Activated T-helper 1 cell treated with anti-CD3 and anti-CD28 coated beads, Interleukin-12 subunit alpha, Interleukin-12 subunit beta, Interleukin-2, Interleukin-4 antibody, amounts not matched to agents 30 ng/mL and 10 ng/mL and 1 ng/mL, durations not matched to agents 14 hours and 24 hours and 36 hours (primary cell): ENCODE measurements around the gene CLK2. TPM values are rescaled to one million over a fixed set of nuclear protein-coding genes. Genes with fewer than 3 reads are reported as not detected.

Experiments
- DNase-seq: peaks from one replicate; pipeline ENCODE4 v3.0.0; 2021; ENCODE audit warnings: low spot score
- H3K27ac Mint-ChIP-seq: one replicate; pipeline ENCODE4 v1.8.0; 2021; ENCODE audit warnings: mild to moderate bottlenecking, mixed read lengths
- H3K27me3 Mint-ChIP-seq: one replicate; pipeline ENCODE4 v1.8.0; 2022; ENCODE audit warnings: mild to moderate bottlenecking, moderate library complexity, mixed read lengths; ENCODE audit not compliant: insufficient read depth
- H3K36me3 Mint-ChIP-seq: one replicate; pipeline ENCODE4 v1.8.0; 2021; ENCODE audit warnings: low read depth, mixed read lengths
- H3K4me1 Mint-ChIP-seq: one replicate; pipeline ENCODE4 v1.8.0; 2021; ENCODE audit warnings: low read depth, mixed read lengths
- H3K4me3 Mint-ChIP-seq: one replicate; pipeline ENCODE4 v1.8.0; 2021; ENCODE audit warnings: mild to moderate bottlenecking, moderate library complexity, mixed read lengths
- H3K9me3 Mint-ChIP-seq: one replicate; pipeline ENCODE4 v1.8.0; 2021; ENCODE audit warnings: mixed read lengths
- intact Hi-C: fragments of 100-400 bp; cut with micrococcal nuclease; formaldehyde crosslinking; loops from one replicate; pipeline ENCODE4 v1.15.1; 2024
- total RNA-seq: library from RNA; stranded (reverse); gene quantifications from 2 replicates; pipeline ENCODE4 v1.2.3, GENCODE V29; 2022

The CLK2 gene
- total RNA-seq, result 87.0 and 91.6 TPM in 2 replicates

DNA sequence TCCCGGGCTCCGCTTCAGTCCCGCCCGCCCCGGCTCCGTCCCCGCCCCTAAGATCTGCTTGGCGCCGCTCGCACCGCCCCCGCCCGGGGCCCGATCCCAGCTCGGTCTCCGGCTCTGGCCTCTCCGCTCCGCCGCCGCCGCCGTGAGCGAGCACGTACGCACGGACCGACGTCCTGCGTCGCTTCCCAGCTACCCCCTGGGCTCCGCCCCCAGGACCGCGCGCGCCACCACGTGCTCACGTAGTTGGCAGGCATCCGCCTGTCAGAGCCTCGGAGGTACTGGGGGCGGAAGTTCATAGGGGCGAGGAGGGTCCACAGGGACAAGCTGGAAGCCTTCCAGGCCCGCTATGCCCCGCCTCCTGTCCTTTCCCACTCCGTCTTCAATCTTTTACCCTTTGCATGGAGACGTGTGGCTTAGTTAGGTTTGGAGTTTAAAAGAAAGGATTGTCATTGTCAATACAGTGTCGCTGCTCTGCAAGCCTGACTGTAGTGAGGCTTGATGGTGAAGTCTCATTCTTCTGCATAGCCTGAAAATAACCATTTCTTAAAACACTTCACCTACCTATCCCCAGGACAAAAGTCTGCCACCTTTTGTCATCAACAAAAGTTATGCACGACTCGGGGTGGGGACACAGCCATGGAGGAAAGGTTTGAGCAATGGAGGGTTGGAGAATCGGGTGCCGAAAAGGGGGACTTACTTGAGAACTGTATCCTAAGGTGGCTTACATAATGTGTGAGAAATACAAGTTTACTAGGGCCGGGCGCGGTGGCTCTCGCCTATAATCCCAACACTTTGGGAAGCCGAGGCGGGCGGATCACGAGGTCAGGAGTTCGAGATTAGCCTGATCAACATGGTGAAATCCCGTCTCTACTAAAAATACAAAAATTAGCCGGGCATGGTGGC lies at the start of gene CLK2:
CLK2 (minus strand) TSS at position 162 of the 903 bp plus-strand sequence. CDS start 2,527 bp downstream, outside the sequence.
- intact Hi-C loops, result loop anchor here (1.0 to 10.0 kb wide), 6 partner anchors 11 to 781 kb away; partner anchors contain the start of genes FDPS, LAMTOR2, MTX1 and SCAMP3
- peaks cover 29% of the 10 kb centered on the region for H3K36me3 Mint-ChIP-seq
- H3K4me1 Mint-ChIP-seq, result peaks cover 47% of the 10 kb centered on the region

DNA sequence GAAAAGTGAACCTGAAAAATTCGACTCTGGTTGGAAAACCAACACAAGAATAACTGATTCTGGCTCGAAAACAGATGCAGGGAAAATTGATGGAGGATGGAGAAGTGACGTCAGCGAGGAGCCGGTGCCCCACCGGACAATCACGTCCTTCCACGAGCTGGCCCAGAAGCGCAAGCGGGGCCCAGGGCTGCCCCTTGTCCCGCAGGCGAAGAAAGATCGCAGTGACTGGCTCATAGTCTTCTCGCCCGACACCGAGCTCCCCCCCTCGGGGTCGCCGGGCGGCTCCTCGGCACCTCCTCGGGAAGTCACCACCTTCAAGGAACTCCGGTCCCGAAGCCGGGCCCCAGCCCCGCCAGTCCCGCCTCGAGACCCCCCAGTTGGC lies 49.3 kb upstream of the CLK2 start:
- no peaks in the 10 kb centered on the region for H3K27me3 Mint-ChIP-seq

More for the DNA sequence above, at the start of gene CLK2:
- no peaks in the 10 kb centered on the region for H3K9me3 Mint-ChIP-seq
- peaks cover 5% of the 10 kb centered on the region for H3K27me3 Mint-ChIP-seq
- peak; percentile 96 for DNase-seq
- H3K27ac Mint-ChIP-seq, result peak within 1 kb of the TSS; percentile 94
- H3K4me3 Mint-ChIP-seq, result peak within 1 kb of the TSS; percentile 90

DNA sequence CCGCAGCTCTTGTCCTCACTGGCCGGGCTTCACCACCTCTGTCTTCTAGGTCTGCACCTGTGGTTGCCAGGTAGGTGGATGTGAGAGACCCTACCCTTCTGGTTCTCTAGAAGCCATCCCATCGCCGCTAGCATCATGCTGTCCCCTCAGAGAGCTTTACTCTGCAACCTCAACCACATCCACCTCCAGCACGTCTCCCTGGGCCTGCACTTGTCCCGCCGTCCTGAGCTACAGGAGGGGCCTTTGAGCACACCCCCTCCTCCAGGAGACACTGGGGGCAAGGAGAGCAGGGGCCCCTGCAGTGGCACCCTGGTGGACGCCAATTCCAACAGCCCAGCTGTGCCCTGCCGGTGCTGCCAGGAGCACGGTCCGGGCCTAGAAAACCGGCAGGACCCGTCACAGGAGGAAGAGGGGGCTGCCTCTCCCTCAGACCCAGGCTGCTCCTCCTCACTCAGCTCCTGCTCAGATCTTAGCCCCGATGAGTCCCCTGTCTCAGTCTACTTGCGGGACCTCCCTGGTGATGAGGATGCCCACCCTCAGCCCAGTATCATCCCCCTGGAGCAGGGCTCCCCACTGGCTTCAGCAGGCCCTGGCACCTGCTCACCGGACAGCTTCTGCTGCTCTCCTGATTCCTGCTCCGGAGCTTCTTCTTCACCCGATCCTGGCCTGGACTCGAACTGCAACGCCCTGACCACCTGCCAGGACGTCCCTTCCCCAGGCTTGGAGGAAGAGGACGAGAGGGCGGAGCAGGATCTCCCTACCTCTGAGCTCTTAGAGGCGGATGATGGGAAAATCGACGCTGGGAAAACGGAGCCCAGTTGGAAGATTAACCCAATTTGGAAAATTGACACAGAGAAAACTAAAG lies 48.6 kb upstream of the CLK2 start:
- Mint-ChIP-seq H3K27me3 (no peaks in the 10 kb centered on the region), H3K36me3 (peaks cover 18% of the 10 kb centered on the region), H3K4me3 (peak overlapping the region; percentile 73), H3K4me1 (peaks cover 50% of the 10 kb centered on the region), H3K27ac (no peak overlapping the region), H3K9me3 (no peaks in the 10 kb centered on the region)
- no peak for DNase-seq
- intact Hi-C loops, result loop anchor here (2.0 to 10.0 kb wide), 7 partner anchors 113 to 1647 kb away; partner anchors contain the start of genes ARHGEF2, DPM3, ILF2 and MTX1

More for the DNA sequence above, 49.3 kb upstream of the CLK2 start:
- H3K27ac Mint-ChIP-seq, result no peak overlapping the region
- peaks cover 50% of the 10 kb centered on the region for H3K4me1 Mint-ChIP-seq
- DNase-seq, result no peak
- no peaks in the 10 kb centered on the region for H3K9me3 Mint-ChIP-seq
- peaks cover 15% of the 10 kb centered on the region for H3K36me3 Mint-ChIP-seq
- peak overlapping the region; percentile 73 for H3K4me3 Mint-ChIP-seq
- intact Hi-C loops, result loop anchor here (2.0 to 10.0 kb wide), 7 partner anchors 114 to 1648 kb away; partner anchors contain the start of genes ARHGEF2, DPM3, ILF2 and MTX1

DNA sequence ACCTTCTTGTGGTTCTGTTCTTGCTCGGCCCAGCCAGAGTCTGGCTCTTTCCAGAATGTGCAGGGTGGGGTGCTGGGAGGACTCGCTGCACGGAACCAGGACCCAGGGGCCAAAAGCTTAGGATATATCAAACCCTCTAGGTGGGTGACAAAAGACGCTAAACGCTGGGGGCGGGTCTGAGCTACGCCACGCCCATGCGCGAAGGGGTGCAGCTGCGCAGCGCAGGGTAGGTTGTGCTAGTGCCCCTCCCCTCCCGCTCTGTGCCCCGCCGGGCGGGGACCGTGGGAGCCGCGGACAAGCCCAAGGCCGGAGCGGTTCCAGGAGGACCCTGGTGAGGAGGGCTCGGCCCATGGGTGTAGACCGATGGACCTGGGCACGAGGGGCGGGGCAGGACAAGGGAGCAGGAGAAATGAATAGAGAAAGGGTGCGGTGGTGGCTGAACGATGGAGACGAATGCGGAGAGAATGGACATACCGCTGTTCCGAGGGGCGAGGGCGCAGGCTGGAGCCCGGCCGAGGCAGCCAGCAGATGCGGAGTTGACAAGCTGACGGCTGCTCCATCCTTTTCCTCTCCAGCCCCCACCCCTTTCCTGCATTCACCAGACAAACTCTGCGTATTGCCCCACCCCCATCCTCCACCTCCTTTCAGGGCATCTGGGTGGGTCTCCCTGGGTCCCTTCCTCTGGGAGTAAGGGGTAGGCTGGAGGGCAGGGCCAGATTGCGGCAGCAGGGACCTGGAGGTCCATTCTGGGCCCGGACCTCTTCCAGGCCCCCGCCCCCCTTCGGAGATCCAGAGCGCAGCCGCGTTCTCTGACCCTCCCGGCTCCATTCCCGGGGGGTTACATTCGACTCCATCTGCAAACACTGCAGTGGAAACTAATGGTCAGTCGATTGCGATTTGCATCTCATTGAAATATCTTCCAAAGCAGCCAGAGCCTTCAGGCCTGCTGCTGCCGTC lies 47.6 kb upstream of the CLK2 start, which contains the start of gene RUSC1:
RUSC1 (plus strand) TSS at position 234 of the 957 bp plus-strand sequence. CDS start 880 bp downstream, outside the sequence.
- H3K27ac Mint-ChIP-seq, result no peak within 1 kb of the TSS

DNA sequence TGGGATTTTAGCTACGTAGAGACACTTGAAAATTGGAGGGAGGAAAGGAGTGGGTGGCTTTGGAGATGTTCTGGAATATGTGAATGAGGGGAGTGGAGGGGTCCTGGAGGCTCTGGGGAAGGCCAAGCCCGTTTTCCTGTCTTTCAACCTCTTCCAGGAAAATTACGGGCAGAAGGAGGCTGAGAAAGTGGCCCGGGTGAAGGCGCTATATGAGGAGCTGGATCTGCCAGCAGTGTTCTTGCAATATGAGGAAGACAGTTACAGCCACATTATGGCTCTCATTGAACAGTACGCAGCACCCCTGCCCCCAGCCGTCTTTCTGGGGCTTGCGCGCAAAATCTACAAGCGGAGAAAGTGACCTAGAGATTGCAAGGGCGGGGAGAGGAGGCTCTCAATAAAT lies 46.9 kb upstream of the CLK2 start:
- Mint-ChIP-seq H3K4me1 (peaks cover 42% of the 10 kb centered on the region), H3K27me3 (no peaks in the 10 kb centered on the region), H3K4me3 (peak overlapping the region; percentile 51), H3K9me3 (no peaks in the 10 kb centered on the region), H3K36me3 (peaks cover 21% of the 10 kb centered on the region), H3K27ac (no peak overlapping the region)
- no peak for DNase-seq
- intact Hi-C loops, result loop anchor here (5.0 to 10.0 kb wide), 6 partner anchors 178 to 1645 kb away; partner anchors contain the start of genes ARHGEF2, DPM3, ILF2 and NPR1

More for the DNA sequence above, 47.6 kb upstream of the CLK2 start, which contains the start of gene RUSC1:
- DNase-seq, result peak; percentile 71
- no peaks in the 10 kb centered on the region for H3K9me3 Mint-ChIP-seq
- H3K4me3 Mint-ChIP-seq, result peak within 1 kb of the TSS; percentile 51
- no peaks in the 10 kb centered on the region for H3K27me3 Mint-ChIP-seq
- H3K4me1 Mint-ChIP-seq, result peaks cover 45% of the 10 kb centered on the region
- intact Hi-C loops, result loop anchor here (5.0 to 10.0 kb wide), 6 partner anchors 179 to 1646 kb away; partner anchors contain the start of genes ARHGEF2, DPM3, ILF2 and NPR1
- peaks cover 21% of the 10 kb centered on the region for H3K36me3 Mint-ChIP-seq

DNA sequence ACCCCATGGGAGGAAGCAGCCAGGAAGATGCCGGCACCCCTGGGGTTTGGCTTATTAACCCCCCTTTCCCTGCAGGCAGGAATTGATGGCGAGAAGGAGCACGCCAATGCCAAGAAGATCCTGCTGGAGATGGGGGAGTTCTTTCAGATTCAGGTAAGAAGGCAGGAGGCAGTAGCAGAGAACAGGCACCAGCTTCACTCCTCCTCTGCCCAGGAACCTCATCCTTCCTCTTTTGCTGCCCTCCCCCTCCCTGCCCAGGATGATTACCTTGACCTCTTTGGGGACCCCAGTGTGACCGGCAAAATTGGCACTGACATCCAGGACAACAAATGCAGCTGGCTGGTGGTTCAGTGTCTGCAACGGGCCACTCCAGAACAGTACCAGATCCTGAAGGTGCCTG lies 46.2 kb upstream of the CLK2 start:
- H3K27ac Mint-ChIP-seq, result no peak overlapping the region
- peaks cover 42% of the 10 kb centered on the region for H3K4me1 Mint-ChIP-seq

DNA sequence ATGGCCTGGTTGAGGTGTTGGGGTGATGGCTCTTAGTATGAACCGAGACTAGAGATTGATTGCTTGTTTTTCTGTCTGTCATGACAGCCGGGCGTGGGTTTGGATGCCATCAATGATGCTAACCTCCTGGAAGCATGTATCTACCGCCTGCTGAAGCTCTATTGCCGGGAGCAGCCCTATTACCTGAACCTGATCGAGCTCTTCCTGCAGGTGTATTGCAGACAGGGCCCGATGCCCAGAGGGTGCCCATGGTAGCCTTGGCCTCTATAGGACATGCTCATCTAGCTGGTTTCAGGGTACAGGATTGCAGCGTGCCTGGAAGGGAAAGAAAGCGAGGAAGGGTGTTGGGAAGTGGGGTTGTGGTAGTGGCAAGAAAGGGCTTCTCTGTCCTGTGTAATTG lies 44.8 kb upstream of the CLK2 start:
- intact Hi-C loops, result no loop called here
- no peaks in the 10 kb centered on the region for H3K27me3 Mint-ChIP-seq
- H3K9me3 Mint-ChIP-seq, result no peaks in the 10 kb centered on the region
- peaks cover 29% of the 10 kb centered on the region for H3K36me3 Mint-ChIP-seq
- peaks cover 48% of the 10 kb centered on the region for H3K4me1 Mint-ChIP-seq
- H3K27ac Mint-ChIP-seq, result no peak overlapping the region
- no peak overlapping the region for H3K4me3 Mint-ChIP-seq
- DNase-seq, result no peak

More for the DNA sequence above, 46.2 kb upstream of the CLK2 start:
- H3K9me3 Mint-ChIP-seq, result no peaks in the 10 kb centered on the region
- no peaks in the 10 kb centered on the region for H3K27me3 Mint-ChIP-seq
- H3K4me3 Mint-ChIP-seq, result no peak overlapping the region
- intact Hi-C loops, result no loop called here
- H3K36me3 Mint-ChIP-seq, result peaks cover 21% of the 10 kb centered on the region
- DNase-seq, result no peak

DNA sequence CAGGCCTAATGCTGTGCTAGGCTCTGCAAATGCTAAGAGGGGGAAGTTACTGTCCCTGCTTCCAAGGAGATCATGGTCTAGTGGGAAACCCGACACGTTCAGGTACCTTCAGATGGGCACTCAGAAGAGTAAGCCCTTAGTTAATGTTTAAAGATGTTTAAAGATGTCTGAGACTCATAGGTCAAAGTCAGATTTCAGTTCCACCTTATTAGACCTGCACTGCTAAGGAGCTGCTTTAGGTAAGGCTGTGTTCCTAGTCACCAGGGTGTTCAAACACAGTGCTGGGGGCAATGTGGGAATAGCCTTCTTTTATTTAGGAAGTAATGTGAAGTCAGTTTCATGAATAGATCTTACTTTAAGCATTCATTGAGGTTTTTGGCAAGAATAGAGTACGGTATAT lies 43.6 kb upstream of the CLK2 start:
- peaks cover 49% of the 10 kb centered on the region for H3K4me1 Mint-ChIP-seq
- H3K9me3 Mint-ChIP-seq, result no peaks in the 10 kb centered on the region
- no peak overlapping the region for H3K27ac Mint-ChIP-seq
- H3K36me3 Mint-ChIP-seq, result peaks cover 35% of the 10 kb centered on the region
- intact Hi-C loops, result no loop called here
- no peak for DNase-seq
- no peaks in the 10 kb centered on the region for H3K27me3 Mint-ChIP-seq
- H3K4me3 Mint-ChIP-seq, result no peak overlapping the region

DNA sequence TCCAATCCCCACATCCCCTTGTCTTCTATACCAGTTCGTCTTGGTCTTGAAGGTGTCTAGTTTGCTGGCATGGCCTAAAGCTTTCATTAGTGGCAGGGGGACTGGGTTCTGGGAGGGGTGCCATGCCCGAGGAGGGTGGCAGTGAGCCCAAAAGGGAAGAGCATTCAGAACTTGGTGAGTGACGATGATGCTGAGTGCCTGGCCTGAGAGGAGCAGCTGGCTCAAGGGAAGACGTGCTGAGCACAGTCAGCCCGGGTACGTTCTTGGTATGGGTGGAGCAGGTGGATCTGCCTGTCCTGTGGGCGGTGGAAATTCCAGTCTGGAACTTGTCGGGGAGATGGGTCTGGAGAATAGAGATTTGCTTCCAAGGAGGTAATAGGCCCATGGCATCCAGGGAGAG lies 40.0 kb upstream of the CLK2 start:
- peaks cover 43% of the 10 kb centered on the region for H3K36me3 Mint-ChIP-seq
- no peaks in the 10 kb centered on the region for H3K9me3 Mint-ChIP-seq
- peak overlapping the region; percentile 24 for H3K27ac Mint-ChIP-seq
- H3K4me1 Mint-ChIP-seq, result peaks cover 41% of the 10 kb centered on the region
- intact Hi-C loops, result no loop called here
- H3K27me3 Mint-ChIP-seq, result no peaks in the 10 kb centered on the region
- no peak for DNase-seq
- no peak overlapping the region for H3K4me3 Mint-ChIP-seq

DNA sequence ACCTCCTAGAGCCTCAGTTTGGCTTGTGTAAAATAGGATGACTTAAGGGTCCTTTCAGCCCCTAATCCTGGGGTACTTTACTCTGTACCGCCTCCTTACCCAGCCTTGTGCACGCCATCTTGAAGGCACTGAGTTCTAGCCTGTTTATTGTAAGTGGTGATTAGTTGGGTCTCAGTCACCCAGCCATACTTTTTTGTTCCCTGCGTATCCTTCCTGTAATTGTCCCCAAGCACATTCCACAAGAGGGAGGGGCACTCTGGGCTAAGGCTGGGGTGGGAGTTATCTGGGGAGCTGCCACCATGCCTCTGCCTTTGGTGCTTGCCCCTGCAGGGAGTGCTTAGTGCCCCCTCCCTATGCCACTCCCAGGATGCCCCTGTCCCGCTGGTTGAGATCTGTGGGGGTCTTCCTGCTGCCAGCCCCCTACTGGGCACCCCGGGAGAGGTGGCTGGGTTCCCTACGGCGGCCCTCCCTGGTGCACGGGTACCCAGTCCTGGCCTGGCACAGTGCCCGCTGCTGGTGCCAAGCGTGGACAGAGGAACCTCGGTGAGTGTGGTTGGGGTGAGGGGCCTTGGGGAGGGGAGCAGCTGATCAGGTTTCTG lies 36.2 kb upstream of the CLK2 start:
- DNase-seq, result no peak
- Mint-ChIP-seq H3K27ac (peak overlapping the region; percentile 93), H3K36me3 (peaks cover 31% of the 10 kb centered on the region), H3K4me3 (peak overlapping the region; percentile 92), H3K27me3 (no peaks in the 10 kb centered on the region), H3K4me1 (peaks cover 38% of the 10 kb centered on the region), H3K9me3 (no peaks in the 10 kb centered on the region)
- intact Hi-C loops, result loop anchor here (2.0 kb wide), 1 partner anchor 379 kb away; the partner anchor contains the start of genes DAP3 and YY1AP1
